HS-27A (cell line): ENCODE data around the gene ADAM12.
A peak's percentile ranks its signal among the peaks of the same experiment; 100 is the strongest.
"Not testable (repeated sequence)": the region's sequence is repeated elsewhere in the genome, so short reads cannot be mapped to it uniquely, and the experiment has no call there.

Source experiments
- DNase-seq: peaks from one replicate; pipeline ENCODE4 v3.0.0-alpha.2; 2012; ENCODE audit warnings: low read depth, missing footprints

ADAM12 gene

DNA sequence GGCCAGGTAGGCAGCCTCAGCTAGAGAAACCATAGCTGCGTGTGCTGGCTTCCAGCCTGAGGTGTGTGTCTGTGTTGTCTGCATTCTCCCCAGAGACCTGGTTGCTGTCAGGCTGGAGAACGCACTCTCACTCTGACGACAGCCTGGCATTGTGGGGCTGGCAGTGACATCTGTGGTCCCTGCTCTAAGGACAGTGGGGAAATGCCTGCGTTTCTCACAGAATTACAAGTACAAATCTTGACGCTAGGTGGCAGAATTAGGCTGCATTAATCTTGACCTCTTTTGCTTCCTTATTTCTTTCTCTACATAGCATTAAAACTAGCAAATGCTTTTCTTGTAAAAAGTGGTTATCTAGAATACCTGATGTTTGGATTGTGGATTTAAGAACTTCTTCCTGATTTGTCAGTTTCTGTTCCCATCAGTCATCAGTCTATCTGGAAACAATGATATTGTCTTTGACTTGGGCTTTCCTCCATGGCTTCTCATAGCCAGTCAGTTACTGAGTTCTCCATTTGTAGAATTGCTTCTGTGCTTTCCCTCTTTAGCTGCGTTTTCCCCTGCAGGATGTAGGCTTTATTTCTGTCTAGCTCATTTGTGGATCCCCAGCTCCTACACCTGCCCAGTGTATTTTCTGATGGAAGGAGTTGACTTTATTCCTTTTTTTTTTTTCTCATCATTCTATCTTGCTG, 405.9 kb downstream of the ADAM12 start:
- peak; percentile 39 for DNase-seq

DNA sequence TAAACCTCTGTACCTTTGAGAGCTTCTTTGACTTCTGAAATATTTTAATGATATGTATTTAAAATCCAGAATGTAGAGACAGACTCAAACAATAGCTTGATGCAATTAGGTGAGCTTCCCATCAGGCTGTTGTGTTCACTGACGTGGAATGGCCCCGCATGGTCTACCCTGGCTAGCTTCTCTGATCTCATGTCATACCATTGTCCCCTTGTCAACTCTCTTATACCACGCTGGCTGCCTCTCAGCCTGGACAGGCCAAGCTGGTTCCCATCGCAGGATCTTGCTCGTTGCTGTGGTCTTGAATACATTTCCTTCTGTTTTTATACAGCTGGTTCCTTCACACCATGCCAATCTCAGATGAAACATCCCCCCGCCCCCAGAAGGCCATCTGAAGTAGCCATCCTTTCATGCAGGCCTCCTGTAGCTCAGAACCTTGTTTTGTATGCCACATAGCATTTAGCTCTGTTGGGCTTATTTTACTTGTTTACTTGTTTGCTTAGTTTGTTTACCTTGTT, 407.7 kb downstream of the ADAM12 start:
- no peak for DNase-seq

DNA sequence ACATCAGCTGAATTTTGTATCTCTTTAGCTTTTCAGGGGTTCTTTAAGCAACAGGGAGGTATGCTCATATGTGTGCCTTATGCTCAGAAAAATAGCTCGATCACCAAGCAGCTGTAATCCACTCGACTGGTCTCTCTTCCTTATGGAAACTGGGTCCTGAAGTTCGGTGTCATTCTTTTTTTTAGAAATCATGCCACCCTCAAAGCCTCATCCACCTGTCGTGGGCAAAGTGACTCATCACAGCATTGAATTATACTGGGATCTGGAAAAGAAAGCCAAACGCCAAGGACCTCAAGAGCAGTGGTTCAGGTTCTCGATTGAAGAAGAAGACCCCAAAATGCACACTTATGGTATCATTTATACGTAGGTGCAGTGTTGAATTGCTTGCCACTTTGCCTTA, 408.3 kb downstream of the ADAM12 start:
- no peak for DNase-seq

DNA sequence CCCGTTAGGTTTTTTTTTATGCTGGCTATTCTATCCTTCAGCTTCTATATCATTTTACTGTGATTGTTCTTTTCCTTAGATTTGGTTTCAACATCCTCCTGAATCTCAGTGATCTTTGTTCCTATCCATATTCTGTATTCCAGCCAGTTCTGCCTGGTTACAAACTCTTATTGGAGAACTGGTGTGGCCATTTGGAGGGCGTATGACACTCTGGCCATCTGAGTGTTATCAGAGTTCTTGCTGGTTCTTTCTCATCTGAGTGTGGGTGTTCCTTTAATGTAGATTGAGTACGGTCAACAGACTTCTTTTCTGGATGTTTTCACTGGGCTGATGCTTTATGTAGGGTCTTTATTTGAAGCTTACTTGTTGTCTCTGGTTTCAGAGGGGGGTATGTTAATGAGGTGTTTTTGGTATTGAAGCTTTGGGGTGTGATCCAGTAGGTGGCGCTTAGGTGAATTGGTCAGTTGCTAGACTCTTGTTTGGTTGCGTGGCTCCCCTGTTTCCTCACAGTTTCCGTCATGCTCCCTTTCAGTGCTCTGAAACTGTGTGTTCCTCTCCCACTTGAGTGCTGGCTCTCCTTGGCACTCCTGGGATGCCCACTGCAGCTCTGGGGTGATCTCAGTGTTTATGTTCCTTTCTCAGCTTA, 411.2 kb downstream of the ADAM12 start:
- DNase-seq: no peak

DNA sequence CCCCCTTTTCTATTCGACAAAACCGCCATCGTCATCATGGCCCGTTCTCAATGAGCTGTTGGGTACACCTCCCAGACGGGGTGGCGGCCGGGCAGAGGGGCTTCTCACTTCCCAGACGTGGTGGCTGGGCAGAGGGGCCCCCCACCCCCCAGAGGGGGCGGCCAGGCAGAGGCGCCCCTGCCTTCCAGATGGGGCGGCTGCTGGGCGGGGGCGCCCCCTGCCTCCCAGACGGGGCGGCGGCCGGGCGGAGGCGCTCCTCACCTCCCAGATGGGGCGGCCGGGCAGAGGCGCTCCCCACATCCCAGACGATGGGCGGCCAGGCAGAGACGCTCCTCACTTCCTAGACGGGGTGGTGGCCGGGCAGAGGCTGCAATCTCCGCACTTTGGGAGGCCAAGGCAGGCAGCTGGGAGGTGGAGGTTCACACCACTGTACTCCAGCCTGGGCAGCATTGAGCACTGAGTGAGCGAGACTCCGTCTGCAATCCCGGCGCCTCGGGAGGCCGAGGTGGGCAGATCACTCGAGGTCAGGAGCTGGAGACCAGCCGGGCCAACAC, 418.1 kb downstream of the ADAM12 start:
- DNase-seq: not testable (repeated sequence)

DNA sequence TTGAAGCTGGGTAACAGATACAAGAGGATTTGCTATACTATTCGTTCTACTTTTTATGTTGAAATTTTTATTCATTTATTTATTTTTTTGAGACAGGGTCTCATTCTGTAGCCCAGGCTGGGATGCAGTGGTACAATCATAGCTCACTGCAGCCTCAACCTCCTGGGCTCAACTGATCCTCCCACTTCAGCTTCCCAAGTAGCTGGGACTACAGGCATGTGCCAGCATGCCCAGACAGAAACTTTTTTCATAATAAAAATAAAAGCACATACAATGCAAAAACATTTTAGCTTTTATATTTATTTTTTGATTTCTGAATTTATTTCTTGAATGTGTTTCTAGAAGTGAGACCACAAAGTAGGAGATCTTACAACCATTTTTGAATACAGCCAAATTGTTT, 420.7 kb downstream of the ADAM12 start:
- DNase-seq: no peak

DNA sequence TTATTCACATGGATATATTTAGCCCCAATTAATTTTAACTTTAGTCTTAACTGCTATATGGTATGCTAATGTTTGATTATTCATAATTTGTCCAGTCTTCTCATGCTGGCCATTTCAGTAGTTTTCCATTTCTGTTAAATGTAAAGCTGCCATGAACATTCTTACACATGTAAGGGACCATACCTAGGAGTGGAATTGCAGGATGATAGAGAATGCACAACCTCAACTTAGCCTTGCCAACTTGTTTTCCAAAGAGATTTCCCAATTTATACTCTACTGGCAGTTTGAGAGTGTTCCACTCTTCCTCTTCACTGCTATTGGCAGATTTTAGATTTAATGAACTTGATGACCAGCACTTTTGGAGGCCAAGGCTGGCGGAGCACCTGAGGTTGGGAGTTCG, 423.7 kb downstream of the ADAM12 start:
- no peak for DNase-seq
